ENCODE data around the gene CFAP57.

CFAP57 gene

GRCh38 chr1:43225168-43225567 lies 53.0 kb downstream of the CFAP57 start:
- Histone ChIP-seq H3K4me3 (ENCODE audit: insufficient read length, low read depth) (no peak overlapping the region), H3K4me1 (ENCODE audit: insufficient read depth, insufficient read length) (peaks cover 6% of the 10 kb centered on the region), H3K9me3 (ENCODE audit: insufficient read depth, low read length) (no peaks in the 10 kb centered on the region), H3K36me3 (ENCODE audit: insufficient read depth, insufficient read length, low read length) (no peaks in the 10 kb centered on the region), H3K27me3 (ENCODE audit: insufficient read depth, insufficient read length) (peaks cover 7% of the 10 kb centered on the region), H3K9ac (ENCODE audit: insufficient read length, low read depth) (no peak overlapping the region)
- DNase-seq (ENCODE audit: low read depth, low spot score) = no peak
- TF ChIP-seq ZNF274 (IDR thresholded peaks at IDR 0.05; ENCODE audit: low read depth, low read length) (no peak), YY1 (IDR thresholded peaks at IDR 0.05; ENCODE audit: insufficient read depth, insufficient read length) (no peak), SUZ12 (IDR thresholded peaks at IDR 0.05; ENCODE audit: extremely low read depth, insufficient read depth, insufficient read length) (no peak)

- H3K9ac ChIP-seq (ENCODE audit: insufficient read length, low read depth) = peak overlapping the region; percentile 3
- peaks cover 14% of the 10 kb centered on the region for H3K4me1 ChIP-seq (ENCODE audit: insufficient read depth, insufficient read length)
- no peak overlapping the region for H3K4me3 ChIP-seq (ENCODE audit: insufficient read length, low read depth)
- TF ChIP-seq ZNF274 (IDR thresholded peaks at IDR 0.05; ENCODE audit: low read depth, low read length) (no peak), YY1 (IDR thresholded peaks at IDR 0.05; ENCODE audit: insufficient read depth, insufficient read length) (no peak), SUZ12 (IDR thresholded peaks at IDR 0.05; ENCODE audit: extremely low read depth, insufficient read depth, insufficient read length) (no peak)
- H3K9me3 ChIP-seq (ENCODE audit: insufficient read depth, low read length) = no peaks in the 10 kb centered on the region
- DNase-seq (ENCODE audit: low read depth, low spot score) = peak; percentile 95
- H3K36me3 ChIP-seq (ENCODE audit: insufficient read depth, insufficient read length, low read length) = no peaks in the 10 kb centered on the region
- peaks cover 7% of the 10 kb centered on the region for H3K27me3 ChIP-seq (ENCODE audit: insufficient read depth, insufficient read length)
Measured at GRCh38 chr1:43227143-43227764, 55.1 kb downstream of the CFAP57 start.

- H3K36me3 ChIP-seq (ENCODE audit: insufficient read depth, insufficient read length, low read length) = no peaks in the 10 kb centered on the region
- DNase-seq (ENCODE audit: low read depth, low spot score) = no peak
- no peak overlapping the region for H3K4me3 ChIP-seq (ENCODE audit: insufficient read length, low read depth)
- H3K9ac ChIP-seq (ENCODE audit: insufficient read length, low read depth) = peak overlapping the region; percentile 22
- H3K9me3 ChIP-seq (ENCODE audit: insufficient read depth, low read length) = no peaks in the 10 kb centered on the region
- no peak for TF ChIP-seq SUZ12 (IDR thresholded peaks at IDR 0.05; ENCODE audit: extremely low read depth, insufficient read depth, insufficient read length)
- TF ChIP-seq ZNF274 (IDR thresholded peaks at IDR 0.05; ENCODE audit: low read depth, low read length) = no peak
- no peak for TF ChIP-seq YY1 (IDR thresholded peaks at IDR 0.05; ENCODE audit: insufficient read depth, insufficient read length)
- H3K27me3 ChIP-seq (ENCODE audit: insufficient read depth, insufficient read length) = peaks cover 7% of the 10 kb centered on the region
- H3K4me1 ChIP-seq (ENCODE audit: insufficient read depth, insufficient read length) = peaks cover 14% of the 10 kb centered on the region
Measured at GRCh38 chr1:43229826-43230780, 58.0 kb downstream of the CFAP57 start.

- H3K4me1 ChIP-seq (ENCODE audit: insufficient read depth, insufficient read length) = peaks cover 13% of the 10 kb centered on the region
- no peaks in the 10 kb centered on the region for H3K36me3 ChIP-seq (ENCODE audit: insufficient read depth, insufficient read length, low read length)
- no peak overlapping the region for H3K4me3 ChIP-seq (ENCODE audit: insufficient read length, low read depth)
- TF ChIP-seq YY1 (IDR thresholded peaks at IDR 0.05; ENCODE audit: insufficient read depth, insufficient read length) (no peak), SUZ12 (IDR thresholded peaks at IDR 0.05; ENCODE audit: extremely low read depth, insufficient read depth, insufficient read length) (no peak), ZNF274 (IDR thresholded peaks at IDR 0.05; ENCODE audit: low read depth, low read length) (no peak)
- H3K27me3 ChIP-seq (ENCODE audit: insufficient read depth, insufficient read length) = no peaks in the 10 kb centered on the region
- H3K9ac ChIP-seq (ENCODE audit: insufficient read length, low read depth) = no peak overlapping the region
- no peaks in the 10 kb centered on the region for H3K9me3 ChIP-seq (ENCODE audit: insufficient read depth, low read length)
- DNase-seq (ENCODE audit: low read depth, low spot score) = no peak
Measured at GRCh38 chr1:43232074-43232473, 59.9 kb downstream of the CFAP57 start.

- Histone ChIP-seq H3K4me3 (ENCODE audit: insufficient read length, low read depth) (no peak overlapping the region), H3K9me3 (ENCODE audit: insufficient read depth, low read length) (no peaks in the 10 kb centered on the region), H3K4me1 (ENCODE audit: insufficient read depth, insufficient read length) (peaks cover 11% of the 10 kb centered on the region), H3K9ac (ENCODE audit: insufficient read length, low read depth) (no peak overlapping the region), H3K27me3 (ENCODE audit: insufficient read depth, insufficient read length) (no peaks in the 10 kb centered on the region), H3K36me3 (ENCODE audit: insufficient read depth, insufficient read length, low read length) (no peaks in the 10 kb centered on the region)
- no peak for TF ChIP-seq ZNF274 (IDR thresholded peaks at IDR 0.05; ENCODE audit: low read depth, low read length)
- TF ChIP-seq SUZ12 (IDR thresholded peaks at IDR 0.05; ENCODE audit: extremely low read depth, insufficient read depth, insufficient read length) = no peak
- no peak for TF ChIP-seq YY1 (IDR thresholded peaks at IDR 0.05; ENCODE audit: insufficient read depth, insufficient read length)
- DNase-seq (ENCODE audit: low read depth, low spot score) = no peak
Measured at GRCh38 chr1:43232482-43232881, 60.4 kb downstream of the CFAP57 start.

GRCh38 chr1:43233631-43234030 lies 61.5 kb downstream of the CFAP57 start:
- no peak for TF ChIP-seq ZNF274 (IDR thresholded peaks at IDR 0.05; ENCODE audit: low read depth, low read length)
- H3K4me1 ChIP-seq (ENCODE audit: insufficient read depth, insufficient read length) = peaks cover 10% of the 10 kb centered on the region
- DNase-seq (ENCODE audit: low read depth, low spot score) = no peak
- H3K9me3 ChIP-seq (ENCODE audit: insufficient read depth, low read length) = no peaks in the 10 kb centered on the region
- no peak overlapping the region for H3K4me3 ChIP-seq (ENCODE audit: insufficient read length, low read depth)
- H3K9ac ChIP-seq (ENCODE audit: insufficient read length, low read depth) = no peak overlapping the region
- no peaks in the 10 kb centered on the region for H3K36me3 ChIP-seq (ENCODE audit: insufficient read depth, insufficient read length, low read length)
- no peaks in the 10 kb centered on the region for H3K27me3 ChIP-seq (ENCODE audit: insufficient read depth, insufficient read length)

GRCh38 chr1:43234267-43234666 lies 62.1 kb downstream of the CFAP57 start:
- no peaks in the 10 kb centered on the region for H3K9me3 ChIP-seq (ENCODE audit: insufficient read depth, low read length)

More at GRCh38 chr1:43234267-43234666, 62.1 kb downstream of the CFAP57 start:
- Histone ChIP-seq H3K4me1 (ENCODE audit: insufficient read depth, insufficient read length) (peaks cover 10% of the 10 kb centered on the region), H3K27me3 (ENCODE audit: insufficient read depth, insufficient read length) (no peaks in the 10 kb centered on the region), H3K36me3 (ENCODE audit: insufficient read depth, insufficient read length, low read length) (no peaks in the 10 kb centered on the region), H3K4me3 (ENCODE audit: insufficient read length, low read depth) (no peak overlapping the region), H3K9ac (ENCODE audit: insufficient read length, low read depth) (no peak overlapping the region)
- no peak for DNase-seq (ENCODE audit: low read depth, low spot score)
- TF ChIP-seq ZNF274 (IDR thresholded peaks at IDR 0.05; ENCODE audit: low read depth, low read length) = no peak
- TF ChIP-seq SUZ12 (IDR thresholded peaks at IDR 0.05; ENCODE audit: extremely low read depth, insufficient read depth, insufficient read length) = no peak
- TF ChIP-seq YY1 (IDR thresholded peaks at IDR 0.05; ENCODE audit: insufficient read depth, insufficient read length) = no peak
